Anterior cingulate cortex (tissue), 58 donors: ENCODE results near the gene SEC61B.
A peak's percentile ranks its signal among the peaks of the same experiment; 100 is the strongest.

ENCODE experiments used
- DNase-seq, 58 donors: peaks; one replicate each; lab custom pipeline; 2025; lab: John Stamatoyannopoulos, UW

SEC61B gene

DNA sequence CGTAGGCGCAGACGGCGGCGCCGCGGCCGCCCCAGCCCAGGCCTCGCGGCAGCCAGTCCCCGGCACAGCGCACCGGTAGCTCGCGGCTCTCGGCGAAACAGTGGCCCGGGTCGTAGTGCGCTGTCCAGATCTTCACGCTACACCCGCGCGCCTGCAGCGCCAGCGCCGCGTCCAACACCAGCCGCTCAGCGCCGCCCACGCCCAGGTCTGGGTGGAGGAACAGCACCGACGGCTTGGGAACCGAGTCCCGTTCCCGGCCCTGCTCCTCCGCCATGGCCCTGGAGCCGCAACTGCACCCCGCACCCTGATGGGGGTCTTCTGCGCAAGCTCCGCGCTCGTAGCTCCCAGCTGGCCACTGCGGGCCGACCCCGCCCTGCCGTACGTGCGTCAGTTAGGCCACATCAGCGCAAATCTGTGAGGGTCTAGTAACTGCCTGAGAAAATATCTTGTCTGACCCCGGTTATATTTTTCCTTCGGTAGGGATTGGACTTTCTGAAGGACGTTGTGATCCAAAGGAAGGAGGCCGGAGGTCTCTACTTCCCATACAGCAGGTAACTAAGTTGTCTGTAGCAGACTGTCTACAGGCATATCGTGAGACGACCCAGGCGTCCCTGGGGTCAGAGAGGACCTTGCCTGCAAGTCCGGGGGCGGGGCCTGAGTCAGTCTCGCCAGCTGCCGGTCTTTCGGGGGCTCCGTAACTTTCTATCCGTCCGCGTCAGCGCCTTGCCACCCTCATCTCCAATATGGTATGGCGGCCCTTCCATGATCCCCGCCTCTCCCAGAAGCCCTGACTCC, at the start of gene SEC61B, which contains the start of gene ALG2:
Gene SEC61B, plus strand, starts transcription at position 662 of the 795 bp plus-strand sequence. Its CDS starts 82 bp downstream, at position 744.
Gene ALG2, minus strand, starts transcription at position 322 of the 795 bp plus-strand sequence. Its CDS starts 48 bp downstream, at position 274.
- DNase-seq: peak; percentile 58 to 97 (median 92)

DNA sequence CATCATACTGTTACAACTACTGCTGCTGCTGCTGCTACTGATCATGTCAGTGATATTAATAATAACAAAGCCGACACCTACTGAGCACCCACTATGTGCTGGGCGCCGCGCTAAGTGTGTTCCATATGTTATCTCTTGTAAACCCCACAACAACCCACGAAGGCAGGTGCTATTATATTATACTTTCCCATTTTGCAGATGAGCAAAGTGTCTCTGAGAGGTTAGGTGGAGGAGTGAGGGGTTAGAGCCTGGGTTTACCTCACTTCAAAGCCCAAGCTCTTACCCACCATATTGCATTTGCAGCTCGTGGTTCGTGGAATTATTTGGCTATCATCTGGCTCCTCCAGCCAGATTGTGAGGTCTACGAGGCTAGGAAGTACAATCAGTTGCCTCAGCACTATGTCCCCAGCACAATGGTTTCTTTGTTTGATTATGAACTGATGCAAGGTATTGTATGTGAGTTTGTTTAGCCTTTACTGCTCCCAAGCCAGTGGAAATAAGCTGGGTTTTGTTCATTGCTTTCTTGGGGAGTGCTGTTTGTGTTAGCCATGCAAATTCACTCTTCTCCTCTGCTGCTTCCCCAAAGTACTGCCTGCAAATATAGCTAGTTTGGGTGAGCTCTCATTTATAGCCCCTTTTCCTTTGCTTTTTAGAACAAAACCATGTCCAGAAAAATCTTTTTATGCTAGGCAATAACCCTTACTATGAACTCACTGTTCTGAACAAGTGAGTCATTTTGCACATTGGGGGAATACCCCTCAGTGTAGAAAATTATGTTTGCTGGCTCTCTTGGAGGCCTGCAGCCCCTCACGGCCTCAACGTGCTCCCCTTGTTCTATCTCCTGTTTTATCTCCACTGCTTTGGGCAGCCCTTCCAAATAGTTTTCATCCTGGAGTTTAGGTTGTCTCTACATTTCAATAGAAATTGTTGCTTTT, 48.2 kb upstream of the SEC61B start:
- peak in 3 of 58 donors; percentile 3 to 67 (median 5) for DNase-seq

DNA sequence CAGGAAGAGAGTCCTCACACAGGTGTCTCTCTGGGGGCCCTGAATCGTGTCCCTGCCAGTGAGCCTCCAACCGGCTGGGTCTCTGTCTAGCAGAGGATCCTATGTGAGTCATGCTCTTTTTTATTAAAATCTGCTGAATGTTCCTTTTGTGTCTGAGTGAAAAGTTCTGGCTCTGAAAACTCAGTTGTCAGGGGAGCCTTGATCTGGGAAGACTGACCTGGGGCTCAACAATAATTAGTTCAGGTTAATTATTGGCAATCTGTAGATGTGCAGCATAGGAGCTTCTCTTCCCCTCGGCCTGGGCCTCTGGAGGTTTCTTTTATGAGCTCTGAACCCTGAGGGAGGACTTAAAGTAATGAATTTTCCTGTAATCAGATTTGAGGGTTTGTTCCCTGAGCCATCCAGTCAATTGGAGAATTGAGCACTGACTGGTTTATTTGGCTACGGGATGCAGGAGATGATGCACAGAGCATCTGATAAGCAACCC, 45.5 kb upstream of the SEC61B start:
- DNase-seq: no peak

DNA sequence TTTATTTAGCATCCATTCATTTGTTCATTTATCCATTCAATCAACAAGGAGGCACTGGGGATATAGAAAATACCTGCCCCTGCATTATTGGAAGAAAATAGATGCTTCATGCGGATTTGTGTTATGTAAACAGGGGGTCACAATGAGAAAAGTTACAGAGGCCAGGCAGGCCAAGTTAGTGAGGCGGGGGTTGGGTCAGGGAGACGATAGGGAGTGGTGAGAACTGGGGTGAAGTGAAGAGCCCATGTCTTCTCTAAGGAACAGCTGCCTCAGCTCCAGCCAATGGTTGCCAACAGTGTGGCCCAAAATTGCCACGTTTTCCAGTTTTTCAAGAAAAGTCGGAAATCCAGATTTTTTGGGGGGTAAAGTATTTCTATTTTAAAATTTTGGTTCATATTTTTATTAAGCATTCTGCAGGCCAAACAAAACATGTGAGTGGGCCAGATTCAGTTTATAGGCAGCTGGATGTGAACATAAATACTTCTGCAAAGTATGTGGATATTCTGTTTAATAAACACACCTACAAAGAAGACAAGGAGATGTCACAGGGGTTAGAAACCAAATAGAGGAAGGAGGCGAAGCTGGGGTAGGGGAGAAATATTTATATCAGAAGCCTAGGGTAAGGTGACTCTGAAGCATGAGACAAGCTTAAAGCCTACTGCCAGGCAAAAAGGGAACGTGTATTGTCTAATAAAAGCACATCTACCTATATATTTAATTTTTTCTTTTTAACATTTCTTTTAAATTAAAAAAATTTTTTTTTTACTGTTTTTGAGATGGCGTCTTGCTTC, 44.3 kb upstream of the SEC61B start:
- no peak for DNase-seq

DNA sequence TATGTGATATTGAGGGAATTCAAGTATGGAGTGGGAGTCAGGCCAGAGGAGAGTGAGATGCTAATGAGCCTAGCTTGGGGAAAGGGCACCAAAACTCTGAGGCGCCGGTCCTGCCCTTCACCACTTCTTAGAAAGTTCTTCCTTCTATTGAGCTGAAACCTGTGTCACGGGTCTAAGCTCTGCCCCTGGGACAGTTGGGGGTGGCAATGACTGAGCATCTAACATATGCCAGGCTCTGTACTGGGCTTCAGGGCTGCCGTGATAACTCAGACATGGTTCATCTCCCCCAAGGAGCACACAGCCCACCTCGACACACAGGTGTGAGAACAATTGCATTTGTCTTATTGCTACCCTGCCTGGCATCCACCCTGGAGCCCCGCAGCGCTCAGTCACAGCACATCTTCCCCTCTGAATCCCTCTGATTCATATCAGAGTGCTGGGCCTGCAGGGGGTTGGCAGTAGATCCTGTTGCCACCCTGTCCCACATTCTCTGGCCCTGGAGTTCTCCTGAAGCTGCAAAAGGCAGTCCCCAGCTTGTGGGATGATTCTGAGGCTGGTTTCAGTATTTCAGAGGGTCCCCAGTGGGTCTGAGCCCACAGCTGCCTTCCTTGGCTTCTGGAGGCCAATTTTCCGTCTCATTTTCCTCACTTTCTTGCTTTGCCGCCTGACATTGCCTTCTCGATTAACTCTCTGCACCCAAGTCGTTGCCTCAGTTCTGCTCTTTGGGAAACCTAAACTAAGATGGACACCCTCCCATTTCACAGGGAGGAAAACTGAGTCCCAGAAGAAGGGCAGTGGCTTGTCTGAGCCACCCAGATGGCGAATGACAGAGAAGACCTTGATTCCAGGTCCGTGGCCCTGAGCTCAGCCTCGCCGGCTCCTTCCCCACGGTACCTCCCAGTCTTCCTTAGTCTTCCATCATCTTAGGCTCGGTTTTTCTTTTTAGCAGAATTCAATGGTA, 42.9 kb upstream of the SEC61B start:
- DNase-seq: no peak

DNA sequence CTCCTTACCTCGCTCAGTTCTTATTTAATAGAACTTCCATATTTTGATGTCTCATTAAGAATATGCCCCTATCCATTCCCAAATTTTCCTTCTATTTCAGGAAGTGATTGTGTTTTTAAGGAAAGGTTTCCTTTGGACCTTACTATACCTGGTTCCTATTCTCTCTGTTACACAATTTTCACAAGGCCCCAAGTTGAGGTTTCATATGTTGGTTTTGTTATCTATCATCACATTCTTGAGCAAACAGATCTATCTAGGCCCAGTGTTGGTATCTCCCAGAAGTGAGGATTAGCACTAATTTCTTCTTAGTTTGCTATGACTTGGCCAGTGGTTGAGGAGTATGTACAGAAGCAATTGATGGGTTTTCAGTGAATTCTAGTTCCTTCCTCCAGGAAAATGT, 41.9 kb upstream of the SEC61B start:
- DNase-seq: no peak

DNA sequence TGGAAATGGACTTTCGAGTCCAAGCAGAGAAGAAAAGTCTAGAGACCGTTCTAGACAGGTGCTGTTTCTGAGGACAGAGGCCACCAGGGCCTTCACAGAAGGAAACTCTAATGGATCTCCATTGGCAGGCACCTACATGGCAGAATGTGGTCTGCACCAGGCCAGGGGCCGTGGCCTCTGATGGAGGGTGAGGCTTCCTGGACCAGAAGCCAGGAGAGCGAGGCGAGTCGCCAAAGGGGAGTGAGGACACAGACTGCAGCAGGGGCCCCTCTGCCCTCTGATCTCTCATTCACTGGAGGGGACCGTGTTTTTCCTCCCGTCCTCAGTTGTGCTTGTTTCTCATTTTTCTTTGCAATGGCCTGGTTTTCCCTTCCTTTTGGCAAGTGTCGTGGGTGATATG, 41.4 kb upstream of the SEC61B start:
- no peak for DNase-seq

DNA sequence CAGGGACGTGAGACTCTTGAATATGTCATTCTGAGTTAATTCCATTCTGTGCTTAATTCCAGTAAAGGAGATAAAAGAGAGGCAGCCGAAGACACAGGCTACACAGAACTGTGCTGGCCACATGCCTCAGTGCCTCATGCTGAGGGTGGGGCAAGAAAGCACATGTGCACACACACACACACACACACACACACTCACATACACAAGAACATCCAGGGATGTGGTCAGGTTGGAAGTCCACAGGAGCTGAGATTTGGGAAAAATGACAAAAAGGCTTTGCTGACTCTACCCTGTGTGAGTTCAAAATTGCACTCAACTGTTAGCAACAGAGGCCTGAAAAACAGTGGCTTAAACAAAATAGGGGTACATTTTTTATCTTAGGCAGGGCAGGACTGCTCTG, 40.9 kb upstream of the SEC61B start:
- no peak for DNase-seq

DNA sequence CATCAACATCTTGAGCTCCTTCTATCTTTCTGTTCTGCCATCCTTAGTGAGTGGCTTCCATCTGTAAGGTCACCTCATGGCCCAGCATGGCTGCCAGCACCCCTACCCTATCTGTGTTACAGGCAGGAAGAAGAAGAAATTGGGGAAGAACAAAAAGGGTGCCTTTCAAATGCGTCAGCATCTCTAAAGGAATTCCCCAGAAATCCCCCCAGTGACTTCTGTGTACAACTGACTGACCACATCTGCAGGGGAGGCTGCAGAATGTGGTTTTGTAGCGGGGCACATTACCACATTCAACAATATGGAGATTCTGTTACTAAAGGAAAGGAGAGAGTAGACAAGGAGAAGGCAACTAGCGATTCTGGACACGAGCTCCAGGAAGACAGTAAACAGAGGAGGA, 40.5 kb upstream of the SEC61B start:
- DNase-seq: no peak

DNA sequence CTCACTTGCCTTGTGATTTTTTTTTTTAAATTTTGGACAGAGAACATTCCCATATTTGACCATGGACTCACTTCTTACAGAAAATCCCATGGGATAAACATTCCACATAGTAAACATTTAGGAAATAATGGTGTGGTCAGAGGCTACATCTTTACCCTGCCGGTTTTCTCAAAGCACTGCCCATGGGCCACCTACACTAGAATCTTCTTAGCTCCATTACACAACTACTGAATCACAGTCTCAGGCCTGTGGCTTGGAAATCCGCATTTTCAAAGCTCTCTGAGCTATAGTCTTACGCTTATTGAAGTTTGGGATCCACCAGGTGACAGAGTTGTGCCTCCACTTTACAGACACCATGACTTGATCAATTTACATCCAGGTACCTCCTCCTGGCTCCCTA, 39.7 kb upstream of the SEC61B start:
- no peak for DNase-seq

DNA sequence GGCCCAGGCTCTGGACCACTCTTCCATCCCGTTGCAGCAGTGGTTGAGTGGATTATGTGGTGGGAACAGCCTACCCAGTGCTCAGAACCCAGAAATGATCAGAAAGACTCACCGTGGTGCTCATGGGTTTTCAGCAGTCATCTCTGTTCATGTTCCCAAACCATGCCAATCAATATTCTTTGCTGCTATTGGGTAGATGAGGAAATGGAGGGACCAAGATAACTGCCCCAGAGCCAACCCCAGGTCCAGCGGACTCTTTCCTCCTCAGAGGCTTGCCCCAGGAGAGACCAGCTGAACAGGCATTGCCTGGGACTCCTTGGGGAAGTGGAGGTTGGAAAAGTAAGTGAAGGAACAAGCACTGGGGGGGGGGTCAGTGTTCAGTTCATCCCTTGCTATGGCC, 38.5 kb upstream of the SEC61B start:
- no peak for DNase-seq

DNA sequence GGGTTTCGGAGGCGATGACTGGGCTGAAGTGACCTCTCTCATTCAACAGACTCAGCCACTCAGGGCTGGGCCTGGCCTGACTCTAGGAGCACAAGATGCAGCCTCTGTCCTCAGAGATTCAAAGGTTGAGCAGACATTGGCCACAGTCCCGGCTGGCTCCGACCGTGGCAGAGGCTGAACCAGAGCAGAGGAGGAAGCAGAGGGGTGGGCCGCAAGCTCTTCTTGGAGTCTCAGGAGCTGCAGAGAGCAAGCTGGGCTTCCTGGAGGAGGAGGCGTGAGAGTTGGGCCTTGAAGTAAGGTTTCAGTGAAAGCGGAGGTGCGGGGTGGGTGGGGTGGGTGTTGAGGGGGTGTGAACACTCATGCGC, 38.0 kb upstream of the SEC61B start:
- peak in 1 of 58 donors; percentile 46 for DNase-seq

DNA sequence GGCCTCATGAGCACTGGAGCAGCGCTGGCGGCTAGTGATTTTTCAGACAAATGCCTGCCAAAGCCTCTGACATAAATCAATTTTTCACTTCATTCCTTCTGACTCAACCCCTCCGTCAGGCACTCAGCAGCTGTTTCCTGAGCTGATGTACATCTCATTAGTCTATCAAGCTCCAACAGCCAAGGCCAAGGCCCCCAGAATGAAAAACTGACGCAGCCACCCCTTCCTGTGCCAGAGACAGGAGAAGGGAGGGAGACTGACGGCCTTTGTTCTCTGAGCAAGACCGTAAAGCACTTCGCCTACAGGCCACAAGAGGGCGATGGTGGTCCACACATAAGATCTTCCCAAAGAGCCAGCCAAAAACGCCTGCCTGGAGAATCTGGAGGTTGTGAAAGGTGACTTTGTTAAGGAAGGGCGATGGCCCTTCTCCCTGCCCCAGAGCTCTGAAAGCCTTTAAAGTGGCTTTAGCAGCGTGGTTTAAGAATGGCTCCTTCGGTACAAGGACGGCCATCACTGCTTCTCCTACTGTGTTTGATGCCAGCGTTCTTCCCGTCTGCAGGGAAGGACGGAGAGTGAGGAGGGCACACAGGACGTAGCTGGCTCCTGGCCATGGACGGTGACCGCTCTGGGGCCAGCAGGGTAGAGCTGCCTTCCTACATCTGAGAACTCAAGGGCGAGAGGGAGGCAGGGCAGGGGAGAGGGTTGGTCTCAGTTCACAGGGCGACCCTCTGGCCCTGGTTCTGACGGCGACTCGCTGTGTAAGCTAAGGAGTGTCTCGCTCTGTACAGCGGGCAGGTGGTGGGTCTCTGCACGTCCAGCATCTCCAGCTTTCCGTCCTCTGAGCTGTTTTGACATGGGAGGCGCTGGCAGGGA, 37.4 kb upstream of the SEC61B start:
- DNase-seq: peak in 56 of 58 donors; percentile 38 to 92 (median 76)

DNA sequence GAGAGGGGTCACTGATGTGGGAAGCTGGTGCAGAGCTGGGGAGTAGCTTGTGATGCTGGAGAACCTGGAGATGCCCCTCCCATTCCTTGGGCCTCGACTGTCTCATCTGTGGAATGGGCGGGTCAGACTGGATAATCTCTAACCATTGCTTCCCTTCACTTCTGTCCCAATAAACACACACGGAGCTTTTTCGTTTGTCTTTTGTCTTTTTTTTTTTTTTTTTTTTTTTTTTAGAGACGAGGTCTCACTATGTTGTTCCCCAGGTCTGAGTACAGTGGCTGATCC, 36.8 kb upstream of the SEC61B start:
- no peak for DNase-seq

DNA sequence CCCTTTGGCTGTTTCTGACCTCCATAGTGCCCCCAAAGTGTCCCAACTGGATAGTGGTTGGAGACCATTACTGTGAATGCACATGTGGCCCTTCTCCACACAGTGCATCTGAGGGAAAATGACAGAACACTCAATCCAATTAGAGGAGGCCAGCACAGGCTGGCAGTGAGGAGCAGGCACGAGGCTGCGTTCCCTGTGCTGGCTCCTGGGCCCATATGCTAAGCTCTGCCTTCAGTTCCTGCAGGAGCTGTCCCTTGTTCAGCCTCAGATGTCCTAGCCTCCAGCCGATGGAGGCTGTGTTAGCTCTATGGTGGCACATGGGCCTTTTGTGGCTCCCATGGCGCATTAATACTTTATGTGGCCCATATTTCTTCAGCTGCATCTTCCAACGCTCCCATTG, 36.1 kb upstream of the SEC61B start:
- DNase-seq: no peak

DNA sequence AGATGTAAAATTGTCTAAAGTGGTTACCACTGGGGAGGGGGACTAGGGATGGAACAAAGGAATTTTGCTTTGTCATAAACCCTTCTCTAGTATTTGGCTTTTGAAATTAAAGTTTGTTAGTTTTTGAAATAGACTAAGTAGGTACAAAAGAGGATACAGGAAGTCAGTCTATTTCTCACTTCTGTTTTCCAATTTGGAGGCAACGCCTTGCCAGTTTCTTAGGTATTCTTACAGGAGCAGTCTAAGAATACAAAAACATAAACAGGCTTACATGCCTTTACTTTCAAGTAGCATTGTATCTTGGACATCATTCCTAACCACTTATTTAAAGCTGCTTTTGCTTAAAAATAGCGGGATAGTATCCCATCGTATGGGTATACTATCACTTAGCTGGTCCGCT, 34.8 kb upstream of the SEC61B start:
- no peak for DNase-seq

DNA sequence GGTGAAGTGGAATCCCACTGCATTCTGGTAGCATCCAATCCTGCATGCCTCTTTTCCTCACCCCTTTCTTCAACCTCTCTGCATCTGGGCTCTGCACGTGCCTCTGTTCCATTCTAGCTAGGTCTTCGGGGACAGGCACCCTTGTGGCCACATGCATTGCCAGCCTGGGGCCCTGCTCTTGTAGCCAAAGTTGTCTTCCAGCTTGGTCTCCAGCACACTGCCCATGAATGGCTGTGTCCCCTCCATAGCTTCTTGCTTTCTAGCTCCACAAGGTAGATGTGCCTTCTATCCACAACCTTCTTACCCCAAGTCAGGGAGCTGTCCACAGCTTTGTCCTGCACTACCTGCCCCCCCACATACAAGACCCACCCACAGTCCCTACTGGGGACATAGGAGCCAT, 32.9 kb upstream of the SEC61B start:
- no peak for DNase-seq

DNA sequence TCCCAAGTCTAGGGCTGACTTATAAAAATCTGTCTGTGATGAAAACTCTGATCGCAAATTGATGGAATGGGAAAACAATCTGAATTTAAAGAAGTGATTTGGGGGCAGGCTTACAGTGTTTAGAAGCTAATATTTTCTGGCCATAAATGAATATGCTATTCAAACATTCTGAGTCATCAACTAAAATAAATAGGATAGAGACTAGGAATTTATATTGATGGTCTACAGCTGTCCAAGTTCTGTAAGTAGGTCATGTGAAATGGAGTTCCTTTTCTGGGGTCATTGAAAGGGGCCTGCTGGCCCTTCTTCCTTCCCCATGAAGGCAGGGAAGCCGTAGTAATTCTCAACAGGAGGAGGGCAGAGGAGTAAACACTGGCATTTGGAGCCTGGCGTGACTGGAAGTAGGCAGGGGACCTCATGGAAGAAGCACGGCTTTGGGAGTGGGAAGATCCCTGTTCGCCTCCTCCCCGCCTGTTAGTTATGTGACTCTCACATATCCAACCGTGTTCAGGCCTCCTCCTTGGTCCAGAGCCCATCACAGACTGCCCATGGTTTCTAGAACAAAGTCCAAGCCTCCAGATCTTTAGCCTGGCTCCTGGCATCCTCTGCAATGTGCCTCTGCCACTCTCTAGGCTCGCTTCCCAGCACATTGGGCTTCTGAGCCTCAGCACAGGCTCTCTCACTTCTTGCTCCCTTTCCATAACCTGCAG, 32.0 kb upstream of the SEC61B start:
- DNase-seq: no peak
